Subcutaneous abdominal adipose tissue (tissue), 5 donors: Measurements from ENCODE around the gene LPP.

Experiments
- H3K27ac ChIP-seq: one replicate; pipeline ENCODE4 v1.7.0; 2013; ENCODE audit warnings: low read depth, mild to moderate bottlenecking, inconsistent platforms, low read length, moderate library complexity
- H3K27me3 ChIP-seq, 5 donors: one replicate each; pipeline ENCODE4 v1.7.0; 2013; ENCODE audit warnings: low read length in 5 of 5, inconsistent platforms in 1 of 5; ENCODE audit not compliant: control insufficient read depth in 5 of 5, insufficient read depth in 4 of 5
- H3K36me3 ChIP-seq, 5 donors: one replicate each; pipeline ENCODE4 v1.7.0; 2013; ENCODE audit warnings: low read length in 5 of 5; ENCODE audit not compliant: control insufficient read depth in 5 of 5, insufficient read depth in 5 of 5
- H3K4me1 ChIP-seq, 5 donors: one replicate each; pipeline ENCODE4 v1.7.0; 2013; ENCODE audit warnings: low read length in 5 of 5, mild to moderate bottlenecking in 3 of 5, moderate library complexity in 1 of 5; ENCODE audit not compliant: control insufficient read depth in 5 of 5, insufficient read depth in 5 of 5
- H3K4me3 ChIP-seq, 5 donors: one replicate each; pipeline ENCODE4 v1.7.0; 2013; ENCODE audit warnings: low read length in 5 of 5, low read depth in 1 of 5
- H3K9ac ChIP-seq, 5 donors: one replicate each; pipeline ENCODE4 v1.7.0; 2013; ENCODE audit warnings: low read length in 5 of 5, mild to moderate bottlenecking in 4 of 5, moderate library complexity in 3 of 5
- H3K9me3 ChIP-seq, 5 donors: one replicate each; pipeline ENCODE4 v1.7.0; 2013; ENCODE audit warnings: low read length in 5 of 5; ENCODE audit not compliant: control insufficient read depth in 5 of 5
- donor health status: healthy.
- donor health status: healthy.
- donor health status: healthy.
- donor health status: healthy.
- donor health status: healthy.

LPP gene

GRCh38 chr3:188834349-188834748, 680.4 kb downstream of the LPP start:
- peak overlapping the region; percentile 61 for H3K27ac ChIP-seq
- H3K27me3 ChIP-seq, result no peaks in the 10 kb centered on the region
- no peak overlapping the region for H3K9ac ChIP-seq
- H3K36me3 ChIP-seq, result no peaks in the 10 kb centered on the region
- H3K4me3 ChIP-seq, result no peak overlapping the region
- no peaks in the 10 kb centered on the region for H3K9me3 ChIP-seq
- peaks cover 5 to 26% (median 14%) of the 10 kb centered on the region in 5 donors for H3K4me1 ChIP-seq

- H3K4me3 ChIP-seq, result no peak overlapping the region
- H3K36me3 ChIP-seq, result no peaks in the 10 kb centered on the region
- peaks cover 0 to 6% (median 0%) of the 10 kb centered on the region in 5 donors for H3K4me1 ChIP-seq
- no peaks in the 10 kb centered on the region for H3K9me3 ChIP-seq
- H3K9ac ChIP-seq, result no peak overlapping the region
- no peaks in the 10 kb centered on the region for H3K27me3 ChIP-seq
- H3K27ac ChIP-seq, result no peak overlapping the region
These were observed 685.3 kb downstream of the LPP start for GRCh38 chr3:188839187-188839695.

GRCh38 chr3:188840290-188840689, 686.3 kb downstream of the LPP start:
- Histone ChIP-seq H3K9me3 (no peaks in the 10 kb centered on the region), H3K4me3 (no peak overlapping the region), H3K4me1 (peaks cover 0 to 6% (median 0%) of the 10 kb centered on the region in 5 donors), H3K36me3 (no peaks in the 10 kb centered on the region), H3K27ac (no peak overlapping the region), H3K9ac (no peak overlapping the region), H3K27me3 (no peaks in the 10 kb centered on the region)

- Histone ChIP-seq H3K9ac (no peak overlapping the region), H3K9me3 (no peaks in the 10 kb centered on the region), H3K36me3 (no peaks in the 10 kb centered on the region), H3K27me3 (no peaks in the 10 kb centered on the region), H3K27ac (no peak overlapping the region), H3K4me3 (no peak overlapping the region), H3K4me1 (peaks cover 0 to 6% (median 0%) of the 10 kb centered on the region in 5 donors)
These were observed 687.9 kb downstream of the LPP start for GRCh38 chr3:188841906-188842305.

GRCh38 chr3:188842639-188843038, 688.7 kb downstream of the LPP start:
- Histone ChIP-seq H3K9ac (no peak overlapping the region), H3K9me3 (no peaks in the 10 kb centered on the region), H3K27me3 (no peaks in the 10 kb centered on the region), H3K4me3 (no peak overlapping the region), H3K36me3 (no peaks in the 10 kb centered on the region), H3K27ac (no peak overlapping the region), H3K4me1 (peaks cover 0 to 6% (median 0%) of the 10 kb centered on the region in 5 donors)

- peaks cover 0 to 6% (median 0%) of the 10 kb centered on the region in 5 donors for H3K4me1 ChIP-seq
- no peak overlapping the region for H3K9ac ChIP-seq
- no peaks in the 10 kb centered on the region for H3K27me3 ChIP-seq
- H3K4me3 ChIP-seq, result no peak overlapping the region
- H3K27ac ChIP-seq, result no peak overlapping the region
- no peaks in the 10 kb centered on the region for H3K9me3 ChIP-seq
- H3K36me3 ChIP-seq, result no peaks in the 10 kb centered on the region
These were observed 690.1 kb downstream of the LPP start for GRCh38 chr3:188844096-188844495.

- Histone ChIP-seq H3K9me3 (no peaks in the 10 kb centered on the region), H3K4me3 (no peak overlapping the region), H3K4me1 (peaks cover 0 to 5% (median 0%) of the 10 kb centered on the region in 5 donors), H3K9ac (no peak overlapping the region), H3K27ac (no peak overlapping the region), H3K36me3 (no peaks in the 10 kb centered on the region), H3K27me3 (no peaks in the 10 kb centered on the region)
These were observed 691.6 kb downstream of the LPP start for GRCh38 chr3:188845514-188845913.

- no peak overlapping the region for H3K27ac ChIP-seq
- H3K4me3 ChIP-seq, result no peak overlapping the region
- no peaks in the 10 kb centered on the region for H3K9me3 ChIP-seq
- no peaks in the 10 kb centered on the region for H3K27me3 ChIP-seq
- H3K9ac ChIP-seq, result no peak overlapping the region
- H3K36me3 ChIP-seq, result no peaks in the 10 kb centered on the region
- H3K4me1 ChIP-seq, result peaks cover 0 to 7% (median 6%) of the 10 kb centered on the region in 5 donors
These were observed 695.0 kb downstream of the LPP start for GRCh38 chr3:188848947-188849346.

GRCh38 chr3:188853856-188854771, 700.2 kb downstream of the LPP start:
- Histone ChIP-seq H3K9me3 (no peaks in the 10 kb centered on the region), H3K9ac (peak overlapping the region in 1 of 5 donors; percentile 12)

GRCh38 chr3:188854772-188855149, 700.8 kb downstream of the LPP start:
- Histone ChIP-seq H3K36me3 (no peaks in the 10 kb centered on the region), H3K9me3 (no peaks in the 10 kb centered on the region), H3K9ac (peak overlapping the region in 1 of 5 donors; percentile 12), H3K27ac (peak overlapping the region; percentile 84), H3K27me3 (no peaks in the 10 kb centered on the region), H3K4me3 (no peak overlapping the region), H3K4me1 (peaks cover 0 to 23% (median 22%) of the 10 kb centered on the region in 5 donors)

More at GRCh38 chr3:188853856-188854771, 700.2 kb downstream of the LPP start:
- Histone ChIP-seq H3K4me1 (peaks cover 0 to 23% (median 22%) of the 10 kb centered on the region in 5 donors), H3K36me3 (no peaks in the 10 kb centered on the region), H3K27ac (peak overlapping the region; percentile 84), H3K4me3 (no peak overlapping the region), H3K27me3 (no peaks in the 10 kb centered on the region)
